ENCODE data around the gene STRAP. TPM values are rescaled to one million over a fixed set of nuclear protein-coding genes. Genes with fewer than 3 reads are reported as not detected.

STRAP gene
- polyA plus RNA-seq (2012; ENCODE audit: insufficient read depth, insufficient read length), result 142 TPM

- DNase-seq (ENCODE audit: low read depth, low spot score), result peak; percentile 93
- H3K4me3 ChIP-seq (ENCODE audit: low read length), result peak within 1 kb of the TSS; percentile 97
Measured at GRCh38 chr12:15882118-15882971, at the start of gene STRAP. STRAP (plus strand) TSS chr12:15882387; CDS start chr12:15882708, 321 bp downstream.

- no peak overlapping the region for H3K4me3 ChIP-seq (ENCODE audit: low read length)
- no peak for DNase-seq (ENCODE audit: low read depth, low spot score)
Measured at GRCh38 chr12:15834575-15834974, 47.6 kb upstream of the STRAP start.

- no peak overlapping the region for H3K4me3 ChIP-seq (ENCODE audit: low read length)
- no peak for DNase-seq (ENCODE audit: low read depth, low spot score)
Measured at GRCh38 chr12:15837141-15837790, 44.9 kb upstream of the STRAP start.

- no peak for DNase-seq (ENCODE audit: low read depth, low spot score)
- no peak overlapping the region for H3K4me3 ChIP-seq (ENCODE audit: low read length)
Measured at GRCh38 chr12:15839041-15839440, 43.1 kb upstream of the STRAP start.

GRCh38 chr12:15839682-15840081 lies 42.5 kb upstream of the STRAP start:
- no peak for DNase-seq (ENCODE audit: low read depth, low spot score)

GRCh38 chr12:15842108-15842507 lies 40.1 kb upstream of the STRAP start:
- H3K4me3 ChIP-seq (ENCODE audit: low read length), result no peak overlapping the region
- DNase-seq (ENCODE audit: low read depth, low spot score), result no peak

More at GRCh38 chr12:15839682-15840081, 42.5 kb upstream of the STRAP start:
- no peak overlapping the region for H3K4me3 ChIP-seq (ENCODE audit: low read length)

- DNase-seq (ENCODE audit: low read depth, low spot score), result no peak
Measured at GRCh38 chr12:15846887-15847286, 35.3 kb upstream of the STRAP start.

GRCh38 chr12:15848606-15849005 lies 33.6 kb upstream of the STRAP start:
- no peak for DNase-seq (ENCODE audit: low read depth, low spot score)
- H3K4me3 ChIP-seq (ENCODE audit: low read length), result no peak overlapping the region

More at GRCh38 chr12:15846887-15847286, 35.3 kb upstream of the STRAP start:
- no peak overlapping the region for H3K4me3 ChIP-seq (ENCODE audit: low read length)

GRCh38 chr12:15851045-15851620 lies 31.1 kb upstream of the STRAP start:
- H3K4me3 ChIP-seq (ENCODE audit: low read length), result no peak overlapping the region
- no peak for DNase-seq (ENCODE audit: low read depth, low spot score)

GRCh38 chr12:15851919-15852318 lies 30.3 kb upstream of the STRAP start:
- no peak for DNase-seq (ENCODE audit: low read depth, low spot score)
- no peak overlapping the region for H3K4me3 ChIP-seq (ENCODE audit: low read length)

GRCh38 chr12:15852383-15852782 lies 29.8 kb upstream of the STRAP start:
- H3K4me3 ChIP-seq (ENCODE audit: low read length), result no peak overlapping the region
- no peak for DNase-seq (ENCODE audit: low read depth, low spot score)

GRCh38 chr12:15853877-15854276 lies 28.3 kb upstream of the STRAP start:
- H3K4me3 ChIP-seq (ENCODE audit: low read length), result no peak overlapping the region
- no peak for DNase-seq (ENCODE audit: low read depth, low spot score)

- no peak overlapping the region for H3K4me3 ChIP-seq (ENCODE audit: low read length)
- DNase-seq (ENCODE audit: low read depth, low spot score), result no peak
Measured at GRCh38 chr12:15854916-15855315, 27.3 kb upstream of the STRAP start.

- no peak overlapping the region for H3K4me3 ChIP-seq (ENCODE audit: low read length)
- DNase-seq (ENCODE audit: low read depth, low spot score), result no peak
Measured at GRCh38 chr12:15855646-15856045, 26.5 kb upstream of the STRAP start.

- DNase-seq (ENCODE audit: low read depth, low spot score), result peak; percentile 60
Measured at GRCh38 chr12:15856097-15856982, 25.8 kb upstream of the STRAP start.

GRCh38 chr12:15858353-15858752 lies 23.8 kb upstream of the STRAP start:
- no peak overlapping the region for H3K4me3 ChIP-seq (ENCODE audit: low read length)
- peak; percentile 19 for DNase-seq (ENCODE audit: low read depth, low spot score)

More at GRCh38 chr12:15856097-15856982, 25.8 kb upstream of the STRAP start:
- H3K4me3 ChIP-seq (ENCODE audit: low read length), result no peak overlapping the region

- DNase-seq (ENCODE audit: low read depth, low spot score), result no peak
- H3K4me3 ChIP-seq (ENCODE audit: low read length), result no peak overlapping the region
Measured at GRCh38 chr12:15859116-15859515, 23.1 kb upstream of the STRAP start.

GRCh38 chr12:15861404-15861803 lies 20.8 kb upstream of the STRAP start:
- no peak for DNase-seq (ENCODE audit: low read depth, low spot score)
- H3K4me3 ChIP-seq (ENCODE audit: low read length), result no peak overlapping the region

- no peak overlapping the region for H3K4me3 ChIP-seq (ENCODE audit: low read length)
- DNase-seq (ENCODE audit: low read depth, low spot score), result no peak
Measured at GRCh38 chr12:15862840-15863239, 19.3 kb upstream of the STRAP start.
